Measurements from ENCODE around the gene MRPL54. TPM values are rescaled to one million over a fixed set of nuclear protein-coding genes. Genes with fewer than 3 reads are reported as not detected.

MRPL54 gene
- total RNA-seq, 1 experiment from 2014 or later: 85.7 TPM

- Mint-ChIP-seq H3K4me3 (ENCODE audit: unreplicated experiment) (no peak overlapping the region), H3K27me3 (ENCODE audit: insufficient read depth, unreplicated experiment) (peaks cover 12% of the 10 kb centered on the region), H3K27ac (ENCODE audit: low read depth, unreplicated experiment) (no peak overlapping the region), H3K36me3 (ENCODE audit: insufficient read depth, unreplicated experiment) (no peaks in the 10 kb centered on the region), H3K9me3 (ENCODE audit: unreplicated experiment) (peaks cover 16% of the 10 kb centered on the region), H3K4me1 (ENCODE audit: insufficient read depth, unreplicated experiment) (no peaks in the 10 kb centered on the region)
- intact Hi-C loops (cut with micrococcal nuclease): no loop called here
- TF ChIP-seq CTCF (IDR thresholded peaks at IDR 0.05; ENCODE audit: unreplicated experiment): no peak
- DNase-seq (ENCODE audit: unreplicated experiment): no peak
- ChIA-PET POLR2A (no interaction called here), CTCF (no interaction called here)
- BruUV-seq (replicated peaks): no TSS peak
These were observed 20.4 kb downstream of the MRPL54 start for GRCh38 chr19:3782903-3783302.

- no peaks in the 10 kb centered on the region for H3K4me1 Mint-ChIP-seq (ENCODE audit: insufficient read depth, unreplicated experiment)
These were observed 21.4 kb downstream of the MRPL54 start for GRCh38 chr19:3783660-3784584.

GRCh38 chr19:3784607-3785450 is 22.3 kb downstream of the MRPL54 start:
- CTCF ChIA-PET: no interaction called here
- peak; percentile 20 for DNase-seq (ENCODE audit: unreplicated experiment)
- Mint-ChIP-seq H3K27me3 (ENCODE audit: insufficient read depth, unreplicated experiment) (peaks cover 22% of the 10 kb centered on the region), H3K4me3 (ENCODE audit: unreplicated experiment) (no peak overlapping the region), H3K4me1 (ENCODE audit: insufficient read depth, unreplicated experiment) (no peaks in the 10 kb centered on the region), H3K27ac (ENCODE audit: low read depth, unreplicated experiment) (no peak overlapping the region), H3K36me3 (ENCODE audit: insufficient read depth, unreplicated experiment) (no peaks in the 10 kb centered on the region), H3K9me3 (ENCODE audit: unreplicated experiment) (peaks cover 16% of the 10 kb centered on the region)
- POLR2A ChIA-PET: no interaction called here
- BruUV-seq (replicated peaks): no TSS peak
- intact Hi-C loops (cut with micrococcal nuclease): no loop called here
- TF ChIP-seq CTCF (IDR thresholded peaks at IDR 0.05; ENCODE audit: unreplicated experiment): no peak

More at GRCh38 chr19:3783660-3784584, 21.4 kb downstream of the MRPL54 start:
- ChIA-PET CTCF (no interaction called here), POLR2A (no interaction called here)
- intact Hi-C loops (cut with micrococcal nuclease): no loop called here
- Mint-ChIP-seq H3K27ac (ENCODE audit: low read depth, unreplicated experiment) (no peak overlapping the region), H3K9me3 (ENCODE audit: unreplicated experiment) (peaks cover 16% of the 10 kb centered on the region), H3K36me3 (ENCODE audit: insufficient read depth, unreplicated experiment) (no peaks in the 10 kb centered on the region), H3K27me3 (ENCODE audit: insufficient read depth, unreplicated experiment) (peaks cover 13% of the 10 kb centered on the region), H3K4me3 (ENCODE audit: unreplicated experiment) (no peak overlapping the region)
- DNase-seq (ENCODE audit: unreplicated experiment): no peak
- no TSS peak for BruUV-seq (replicated peaks)
- TF ChIP-seq CTCF (IDR thresholded peaks at IDR 0.05; ENCODE audit: unreplicated experiment): peak; percentile 13

- no TSS peak for BruUV-seq (replicated peaks)
- Mint-ChIP-seq H3K27me3 (ENCODE audit: insufficient read depth, unreplicated experiment) (peaks cover 28% of the 10 kb centered on the region), H3K4me3 (ENCODE audit: unreplicated experiment) (no peak overlapping the region)
These were observed 23.0 kb downstream of the MRPL54 start for GRCh38 chr19:3785451-3785937.

More at GRCh38 chr19:3785451-3785937, 23.0 kb downstream of the MRPL54 start:
- Mint-ChIP-seq H3K36me3 (ENCODE audit: insufficient read depth, unreplicated experiment) (no peaks in the 10 kb centered on the region), H3K27ac (ENCODE audit: low read depth, unreplicated experiment) (no peak overlapping the region), H3K9me3 (ENCODE audit: unreplicated experiment) (peaks cover 20% of the 10 kb centered on the region), H3K4me1 (ENCODE audit: insufficient read depth, unreplicated experiment) (no peaks in the 10 kb centered on the region)
- ChIA-PET POLR2A (no interaction called here), CTCF (no interaction called here)
- TF ChIP-seq CTCF (IDR thresholded peaks at IDR 0.05; ENCODE audit: unreplicated experiment): no peak
- no peak for DNase-seq (ENCODE audit: unreplicated experiment)
- intact Hi-C loops (cut with micrococcal nuclease): no loop called here
